ENCODE measurements around the gene HIVEP3. TPM values are rescaled to one million over a fixed set of nuclear protein-coding genes. Genes with fewer than 3 reads are reported as not detected.

The HIVEP3 gene
- total RNA-seq, 1 donor from 2014 or later = 8.9 TPM

GRCh38 chr1:41908288-41908895 lies 10.3 kb downstream of the HIVEP3 start:
- Histone ChIP-seq H3K9me3 (ENCODE audit: insufficient read depth, low read depth, low read length) (no peaks in the 10 kb centered on the region), H3K9ac (ENCODE audit: low read length) (no peak overlapping the region), H3K4me2 (ENCODE audit: low read length) (no peak overlapping the region), H4K20me1 (ENCODE audit: insufficient read depth, low read length) (no peaks in the 10 kb centered on the region), H3K4me3 (ENCODE audit: insufficient read depth, low read depth, low read length) (no peak overlapping the region), H2AFZ (ENCODE audit: low read depth, low read length) (no peak overlapping the region), H3K27ac (ENCODE audit: low read depth, low read length) (no peak overlapping the region), H3K4me1 (ENCODE audit: insufficient read depth, low read length) (peaks cover under 1% of the 10 kb centered on the region), H3K27me3 (ENCODE audit: insufficient read depth, low read length) (no peaks in the 10 kb centered on the region), H3K79me2 (ENCODE audit: insufficient read depth, low read length) (peaks cover 67% of the 10 kb centered on the region), H3K36me3 (ENCODE audit: insufficient read depth, low read length) (no peaks in the 10 kb centered on the region)
- no peak for DNase-seq (ENCODE audit: low read depth)
- TF ChIP-seq CTCF (IDR thresholded peaks at IDR 0.05; ENCODE audit: insufficient read depth, low read depth, low read length) = no peak
- no peak for TF ChIP-seq EZH2 (IDR thresholded peaks at IDR 0.05; ENCODE audit: insufficient read depth, low read length)
- Mint-ChIP-seq H3K36me3 (ENCODE audit: low read depth, unreplicated experiment) (no peaks in the 10 kb centered on the region), H3K27ac (ENCODE audit: unreplicated experiment) (no peak overlapping the region), H3K4me1 (ENCODE audit: low read depth, unreplicated experiment) (no peaks in the 10 kb centered on the region), H3K9me3 (ENCODE audit: unreplicated experiment) (no peaks in the 10 kb centered on the region), H3K27me3 (ENCODE audit: low read depth, unreplicated experiment) (peaks cover 4% of the 10 kb centered on the region), H3K4me3 (ENCODE audit: unreplicated experiment) (no peak overlapping the region)
- no peak for FAIRE-seq

GRCh38 chr1:41907446-41907845 lies 11.3 kb downstream of the HIVEP3 start:
- Histone ChIP-seq H3K4me3 (ENCODE audit: insufficient read depth, low read depth, low read length) (no peak overlapping the region), H2AFZ (ENCODE audit: low read depth, low read length) (no peak overlapping the region), H4K20me1 (ENCODE audit: insufficient read depth, low read length) (no peaks in the 10 kb centered on the region), H3K27me3 (ENCODE audit: insufficient read depth, low read length) (no peaks in the 10 kb centered on the region), H3K36me3 (ENCODE audit: insufficient read depth, low read length) (no peaks in the 10 kb centered on the region), H3K9ac (ENCODE audit: low read length) (no peak overlapping the region), H3K27ac (ENCODE audit: low read depth, low read length) (no peak overlapping the region), H3K79me2 (ENCODE audit: insufficient read depth, low read length) (peaks cover 64% of the 10 kb centered on the region), H3K4me2 (ENCODE audit: low read length) (no peak overlapping the region), H3K9me3 (ENCODE audit: insufficient read depth, low read depth, low read length) (no peaks in the 10 kb centered on the region), H3K4me1 (ENCODE audit: insufficient read depth, low read length) (peaks cover 9% of the 10 kb centered on the region)
- no peak overlapping the region for H3K27ac Mint-ChIP-seq (ENCODE audit: unreplicated experiment)
- no peak for DNase-seq (ENCODE audit: low read depth)
- peaks cover 8% of the 10 kb centered on the region for H3K4me1 Mint-ChIP-seq (ENCODE audit: low read depth, unreplicated experiment)
- no peaks in the 10 kb centered on the region for H3K9me3 Mint-ChIP-seq (ENCODE audit: unreplicated experiment)
- TF ChIP-seq CTCF (IDR thresholded peaks at IDR 0.05; ENCODE audit: insufficient read depth, low read depth, low read length) = no peak
- TF ChIP-seq EZH2 (IDR thresholded peaks at IDR 0.05; ENCODE audit: insufficient read depth, low read length) = no peak
- H3K27me3 Mint-ChIP-seq (ENCODE audit: low read depth, unreplicated experiment) = peaks cover 4% of the 10 kb centered on the region
- no peak for FAIRE-seq
- H3K36me3 Mint-ChIP-seq (ENCODE audit: low read depth, unreplicated experiment) = no peaks in the 10 kb centered on the region
- H3K4me3 Mint-ChIP-seq (ENCODE audit: unreplicated experiment) = no peak overlapping the region

GRCh38 chr1:41906943-41907342 lies 11.8 kb downstream of the HIVEP3 start:
- no peak overlapping the region for H3K4me3 Mint-ChIP-seq (ENCODE audit: unreplicated experiment)
- no peak overlapping the region for H3K27ac Mint-ChIP-seq (ENCODE audit: unreplicated experiment)
- Histone ChIP-seq H3K79me2 (ENCODE audit: insufficient read depth, low read length) (peaks cover 62% of the 10 kb centered on the region), H4K20me1 (ENCODE audit: insufficient read depth, low read length) (no peaks in the 10 kb centered on the region), H3K4me1 (ENCODE audit: insufficient read depth, low read length) (peaks cover 14% of the 10 kb centered on the region), H3K27me3 (ENCODE audit: insufficient read depth, low read length) (no peaks in the 10 kb centered on the region), H3K36me3 (ENCODE audit: insufficient read depth, low read length) (no peaks in the 10 kb centered on the region), H3K27ac (ENCODE audit: low read depth, low read length) (no peak overlapping the region), H2AFZ (ENCODE audit: low read depth, low read length) (no peak overlapping the region), H3K9ac (ENCODE audit: low read length) (no peak overlapping the region), H3K4me3 (ENCODE audit: insufficient read depth, low read depth, low read length) (no peak overlapping the region), H3K4me2 (ENCODE audit: low read length) (no peak overlapping the region), H3K9me3 (ENCODE audit: insufficient read depth, low read depth, low read length) (no peaks in the 10 kb centered on the region)
- H3K9me3 Mint-ChIP-seq (ENCODE audit: unreplicated experiment) = no peaks in the 10 kb centered on the region
- DNase-seq (ENCODE audit: low read depth) (no peak), FAIRE-seq (no peak)
- H3K4me1 Mint-ChIP-seq (ENCODE audit: low read depth, unreplicated experiment) = peaks cover 13% of the 10 kb centered on the region
- TF ChIP-seq CTCF (IDR thresholded peaks at IDR 0.05; ENCODE audit: insufficient read depth, low read depth, low read length) = no peak
- TF ChIP-seq EZH2 (IDR thresholded peaks at IDR 0.05; ENCODE audit: insufficient read depth, low read length) = no peak
- no peaks in the 10 kb centered on the region for H3K36me3 Mint-ChIP-seq (ENCODE audit: low read depth, unreplicated experiment)
- H3K27me3 Mint-ChIP-seq (ENCODE audit: low read depth, unreplicated experiment) = peaks cover 4% of the 10 kb centered on the region

Measured in astrocyte (in vitro differentiated cells and primary cell).